ENCODE data around the gene FHIT.

- TF ChIP-seq CTCF (IDR thresholded peaks at IDR 0.05; ENCODE audit: low read depth, low read length) (no peak), EZH2phosphoT487 (IDR thresholded peaks at IDR 0.05; ENCODE audit: low read depth) (no peak)
Measured at GRCh38 chr3:59788801-59789200, 1462.5 kb downstream of the FHIT start.
